CD8-positive, alpha-beta memory T cell (primary cell): ENCODE data around the gene USP6. TPM values are rescaled to one million over a fixed set of nuclear protein-coding genes. Genes with fewer than 3 reads are reported as not detected.
"Not testable (repeated sequence)": the region's sequence is repeated elsewhere in the genome, so short reads cannot be mapped to it uniquely, and the experiment has no call there.

Experiments used
- CTCF ChIA-PET: fragments of 350-600 bp; sonication (Branson Sonifier 250); formaldehyde crosslinking; loops from one replicate; lab custom pipeline; 2021; ENCODE audit warnings: antibody characterized with exemption; lab: Charles Lee
- POLR2A ChIA-PET: fragments of 350-600 bp; sonication (Branson Sonifier 250); formaldehyde crosslinking; loops from one replicate; lab custom pipeline; 2021; ENCODE audit warnings: antibody characterized with exemption; lab: Charles Lee
- DNase-seq, 5 donors: peaks; one replicate each; pipeline versions ENCODE4 v3.0.0 to v3.0.0-alpha.2; 2020 to 2022; ENCODE audit warnings: mixed read lengths in 1 of 5
- H3K27ac ChIP-seq: one replicate; pipeline ENCODE4 v1.7.0; 2013; ENCODE audit warnings: low read depth, mild to moderate bottlenecking, low read length, moderate library complexity
- H3K27me3 ChIP-seq: 2 replicates; pipeline ENCODE4 v1.7.0; 2013; ENCODE audit warnings: low read length, mild to moderate bottlenecking; ENCODE audit not compliant: insufficient read depth, poor library complexity, severe bottlenecking
- H3K36me3 ChIP-seq: 2 replicates; pipeline ENCODE4 v1.7.0; 2013; ENCODE audit warnings: mild to moderate bottlenecking, low read length, moderate library complexity; ENCODE audit not compliant: insufficient read depth
- H3K4me1 ChIP-seq: 2 replicates; pipeline ENCODE4 v1.7.0; 2013; ENCODE audit warnings: mild to moderate bottlenecking, low read length, moderate library complexity; ENCODE audit not compliant: insufficient read depth
- H3K4me3 ChIP-seq: 2 replicates; pipeline ENCODE4 v1.7.0; 2013; ENCODE audit warnings: mild to moderate bottlenecking, low read length
- H3K9me3 ChIP-seq: 2 replicates; pipeline ENCODE4 v1.7.0; 2013; ENCODE audit warnings: mild to moderate bottlenecking, low read length
- H3K27ac Mint-ChIP-seq, 8 donors: one replicate each; pipeline ENCODE4 v1.8.0; 2020 to 2021; ENCODE audit warnings: mixed read lengths in 8 of 8, mild to moderate bottlenecking in 6 of 8, inconsistent platforms in 3 of 8, moderate library complexity in 3 of 8
- H3K27me3 Mint-ChIP-seq, 2 donors: one replicate each; pipeline ENCODE4 v1.8.0; 2020 to 2021; ENCODE audit warnings: mixed read lengths in 2 of 2, mild to moderate bottlenecking in 1 of 2, moderate library complexity in 1 of 2
- H3K36me3 Mint-ChIP-seq, 3 donors: one replicate each; pipeline ENCODE4 v1.8.0; 2020 to 2021; ENCODE audit warnings: mixed read lengths in 3 of 3, inconsistent platforms in 1 of 3, mild to moderate bottlenecking in 1 of 3
- H3K4me1 Mint-ChIP-seq, 3 donors: one replicate each; pipeline ENCODE4 v1.8.0; 2020 to 2021; ENCODE audit warnings: mixed read lengths in 3 of 3, inconsistent platforms in 1 of 3, mild to moderate bottlenecking in 1 of 3
- H3K4me3 Mint-ChIP-seq, 7 donors: one replicate each; pipeline ENCODE4 v1.8.0; 2020 to 2021; ENCODE audit warnings: mixed read lengths in 7 of 7, mild to moderate bottlenecking in 6 of 7, moderate library complexity in 4 of 7, inconsistent platforms in 2 of 7
- H3K9me3 Mint-ChIP-seq, 5 donors: one replicate each; pipeline ENCODE4 v1.8.0; 2020 to 2022; ENCODE audit warnings: mixed read lengths in 5 of 5, mild to moderate bottlenecking in 3 of 5, moderate library complexity in 2 of 5, inconsistent platforms in 1 of 5
- polyA plus RNA-seq: library from polyadenylated mRNA; unstranded; fragments of 300-500 nt; fragmentation: Illumina TruSeq; gene quantifications from one replicate; pipeline ENCODE4 v1.2.3, GENCODE V29; 2021
- total RNA-seq, 2 experiments: library from RNA; stranded (reverse); gene quantifications; one replicate each; pipeline ENCODE4 v1.2.3, GENCODE V29; 2021

Gene USP6
- total and polyA plus RNA-seq, 3 experiments from 2014 or later = 0.05 to 0.09 TPM; not detected in 1

- peak; percentile 83 to 92 (median 88) for DNase-seq
- peaks cover 20 to 32% (median 28%) of the 10 kb centered on the region in 3 donors for H3K4me1 Mint-ChIP-seq
- peaks cover 12% of the 10 kb centered on the region for H3K4me1 ChIP-seq
- CTCF ChIA-PET = no interaction called here
- peaks cover 18% of the 10 kb centered on the region for H3K36me3 ChIP-seq
- peaks cover 9 to 16% of the 10 kb centered on the region in 2 donors for H3K27me3 Mint-ChIP-seq
- H3K9me3 ChIP-seq = no peaks in the 10 kb centered on the region
- peak within 1 kb of the TSS; percentile 81 for H3K4me3 ChIP-seq
- POLR2A ChIA-PET = interaction anchor here (0.7 to 1.2 kb wide), 3 partner anchors 33 to 211 kb away, joined by 4 read pairs; partner anchors contain the start of gene ZFP3
- H3K27ac ChIP-seq = peak within 1 kb of the TSS; percentile 63
- peaks cover 9 to 44% (median 14%) of the 10 kb centered on the region in 3 donors for H3K36me3 Mint-ChIP-seq
- H3K9me3 Mint-ChIP-seq = peaks cover 0 to 1% (median 0%) of the 10 kb centered on the region in 5 donors
- H3K4me3 Mint-ChIP-seq = peak within 1 kb of the TSS; percentile 76 to 96 (median 86)
- H3K27ac Mint-ChIP-seq = peak within 1 kb of the TSS; percentile 20 to 90 (median 81)
- peaks cover 5% of the 10 kb centered on the region for H3K27me3 ChIP-seq
These were observed 4.2 kb upstream of the USP6 start, which contains the start of gene ZNF232 for GRCh38 chr17:5111402-5112204. Gene ZNF232, minus strand, starts transcription at chr17:5111878. Its CDS starts 56 bp downstream, at chr17:5111822.

- H3K27me3 Mint-ChIP-seq = peaks cover 26 to 56% of the 10 kb centered on the region in 2 donors
- H3K9me3 Mint-ChIP-seq = peaks cover 0 to 1% (median 0%) of the 10 kb centered on the region in 5 donors
- peaks cover 0 to 2% (median 0%) of the 10 kb centered on the region in 3 donors for H3K4me1 Mint-ChIP-seq
- no peak overlapping the region for H3K4me3 Mint-ChIP-seq
- H3K27ac Mint-ChIP-seq = peak overlapping the region in 1 of 8 donors; percentile 4
- POLR2A ChIA-PET = no interaction called here
- H3K27ac ChIP-seq = no peak overlapping the region
- peaks cover 4 to 10% (median 5%) of the 10 kb centered on the region in 3 donors for H3K36me3 Mint-ChIP-seq
- no peak for DNase-seq
- H3K36me3 ChIP-seq = no peaks in the 10 kb centered on the region
- CTCF ChIA-PET = no interaction called here
- H3K9me3 ChIP-seq = no peaks in the 10 kb centered on the region
- H3K4me1 ChIP-seq = no peaks in the 10 kb centered on the region
- H3K27me3 ChIP-seq = peaks cover 5% of the 10 kb centered on the region
- no peak overlapping the region for H3K4me3 ChIP-seq
These were observed 2.4 kb downstream of the USP6 start for GRCh38 chr17:5118219-5118618.

- Mint-ChIP-seq H3K27ac (no peak overlapping the region), H3K4me1 (peaks cover 0 to 2% (median 0%) of the 10 kb centered on the region in 3 donors), H3K36me3 (no peaks in the 10 kb centered on the region), H3K27me3 (peaks cover 30 to 65% of the 10 kb centered on the region in 2 donors), H3K9me3 (peaks cover 0 to 1% (median 0%) of the 10 kb centered on the region in 5 donors), H3K4me3 (peak overlapping the region in 1 of 7 donors; percentile 73)
- POLR2A ChIA-PET = no interaction called here
- no peaks in the 10 kb centered on the region for H3K36me3 ChIP-seq
- CTCF ChIA-PET = no interaction called here
- no peak overlapping the region for H3K27ac ChIP-seq
- H3K9me3 ChIP-seq = no peaks in the 10 kb centered on the region
- peaks cover 5% of the 10 kb centered on the region for H3K27me3 ChIP-seq
- no peak overlapping the region for H3K4me3 ChIP-seq
- no peak for DNase-seq
- H3K4me1 ChIP-seq = no peaks in the 10 kb centered on the region
These were observed 4.2 kb downstream of the USP6 start for GRCh38 chr17:5120036-5120435.

GRCh38 chr17:5120436-5121185 is 4.8 kb downstream of the USP6 start:
- H3K27ac Mint-ChIP-seq, H3K9me3 Mint-ChIP-seq, DNase-seq, H3K27me3 ChIP-seq, H3K27ac ChIP-seq, H3K4me1 Mint-ChIP-seq, H3K9me3 ChIP-seq, H3K4me3 ChIP-seq, H3K4me1 ChIP-seq, CTCF ChIA-PET, POLR2A ChIA-PET, H3K36me3 ChIP-seq, H3K36me3 Mint-ChIP-seq: not testable (repeated sequence)
- H3K4me3 Mint-ChIP-seq = peak overlapping the region in 1 of 7 donors; percentile 73
- H3K27me3 Mint-ChIP-seq = peaks cover 30 to 62% of the 10 kb centered on the region in 2 donors

GRCh38 chr17:5121186-5121841 is 5.5 kb downstream of the USP6 start:
- H3K36me3 ChIP-seq = no peaks in the 10 kb centered on the region
- no peak overlapping the region for H3K27ac ChIP-seq
- POLR2A ChIA-PET = no interaction called here
- CTCF ChIA-PET = interaction anchor here (1.0 kb wide), 1 partner anchor 212 kb away, joined by 3 read pairs; no protein-coding TSS in a partner anchor
- Mint-ChIP-seq H3K9me3 (no peaks in the 10 kb centered on the region), H3K4me3 (peak overlapping the region in 5 of 7 donors; percentile 26 to 43 (median 34)), H3K4me1 (peaks cover 0 to 2% (median 0%) of the 10 kb centered on the region in 3 donors), H3K36me3 (no peaks in the 10 kb centered on the region), H3K27ac (peak overlapping the region in 1 of 8 donors; percentile 68), H3K27me3 (peaks cover 29 to 62% of the 10 kb centered on the region in 2 donors)
- no peak overlapping the region for H3K4me3 ChIP-seq
- H3K9me3 ChIP-seq = no peaks in the 10 kb centered on the region
- H3K27me3 ChIP-seq = no peaks in the 10 kb centered on the region
- DNase-seq = no peak
- no peaks in the 10 kb centered on the region for H3K4me1 ChIP-seq

- H3K9me3 Mint-ChIP-seq, H3K27ac ChIP-seq, POLR2A ChIA-PET, H3K27ac Mint-ChIP-seq, H3K4me3 ChIP-seq, H3K9me3 ChIP-seq, H3K36me3 ChIP-seq, H3K4me1 ChIP-seq, H3K4me1 Mint-ChIP-seq, H3K27me3 ChIP-seq, DNase-seq, H3K36me3 Mint-ChIP-seq: not testable (repeated sequence)
- Mint-ChIP-seq H3K27me3 (peaks cover 22 to 58% of the 10 kb centered on the region in 2 donors), H3K4me3 (peak overlapping the region in 5 of 7 donors; percentile 26 to 79 (median 33))
- CTCF ChIA-PET = interaction anchor here (1.0 kb wide), 1 partner anchor 213 kb away, joined by 3 read pairs; no protein-coding TSS in a partner anchor
These were observed 6.2 kb downstream of the USP6 start for GRCh38 chr17:5122056-5122455.

- H3K9me3 ChIP-seq = no peaks in the 10 kb centered on the region
- Mint-ChIP-seq H3K9me3 (no peaks in the 10 kb centered on the region), H3K4me3 (peak overlapping the region in 4 of 7 donors; percentile 11 to 63 (median 32)), H3K36me3 (no peaks in the 10 kb centered on the region), H3K27ac (no peak overlapping the region), H3K4me1 (peaks cover 0 to 2% (median 0%) of the 10 kb centered on the region in 3 donors), H3K27me3 (peaks cover 22 to 61% of the 10 kb centered on the region in 2 donors)
- CTCF ChIA-PET = interaction anchor here (1.0 kb wide), 1 partner anchor 214 kb away, joined by 3 read pairs; no protein-coding TSS in a partner anchor
- no peaks in the 10 kb centered on the region for H3K27me3 ChIP-seq
- H3K27ac ChIP-seq = no peak overlapping the region
- DNase-seq = peak in 1 of 5 donors; percentile 9
- H3K4me3 ChIP-seq = no peak overlapping the region
- POLR2A ChIA-PET = no interaction called here
- no peaks in the 10 kb centered on the region for H3K4me1 ChIP-seq
- no peaks in the 10 kb centered on the region for H3K36me3 ChIP-seq
These were observed 6.9 kb downstream of the USP6 start for GRCh38 chr17:5122586-5123342.
